ENCODE measurements around the gene TBC1D16. TPM values are rescaled to one million over a fixed set of nuclear protein-coding genes. Genes with fewer than 3 reads are reported as not detected.

TBC1D16 gene
- total RNA-seq, 1 experiment from 2014 or later: 85.8 TPM

GRCh38 chr17:79920751-79921410, 114.8 kb downstream of the TBC1D16 start:
- no peak overlapping the region for H3K4ac ChIP-seq (ENCODE audit: low read depth, low read length)
- WGBS (ENCODE audit: extremely low coverage, insufficient read length, low lambda C conversion rate): no CpG with 5 or more reads among the region's 19 CpGs
- H3K79me1 ChIP-seq (ENCODE audit: insufficient read depth, low read depth, low read length, poor library complexity, severe bottlenecking): no peaks in the 10 kb centered on the region
- DNase-seq: no peak
- no peak overlapping the region for H2BK12ac ChIP-seq (ENCODE audit: insufficient read length, low read depth, low read length)
- H4K5ac ChIP-seq (ENCODE audit: insufficient read length, low read depth, low read length): no peak overlapping the region
- no peaks in the 10 kb centered on the region for H3K23me2 ChIP-seq (ENCODE audit: insufficient read length, low read depth, low read length, poor library complexity, severe bottlenecking)
- H4K8ac ChIP-seq (replicated peaks; ENCODE audit: insufficient read length, low read depth, low read length): no peak overlapping the region
- H3K4me2 ChIP-seq (ENCODE audit: insufficient read depth, insufficient read length, low read length): no peak overlapping the region
- no peak overlapping the region for H3K14ac ChIP-seq (ENCODE audit: insufficient read depth, low read length)
- no peak overlapping the region for H3K9ac ChIP-seq (ENCODE audit: extremely low read depth, insufficient read length, low read length)
- H4K20me1 ChIP-seq (ENCODE audit: control insufficient read depth, insufficient read depth, insufficient read length): no peaks in the 10 kb centered on the region
- no peak overlapping the region for H2BK15ac ChIP-seq (ENCODE audit: low read depth, low read length)
- H3K4me1 ChIP-seq (ENCODE audit: insufficient read depth, low read length): no peaks in the 10 kb centered on the region
- H3K27ac ChIP-seq (ENCODE audit: insufficient read length, low read depth, low read length): no peak overlapping the region
- Mint-ChIP-seq H3K27ac (no peak overlapping the region), H3K4me3 (no peak overlapping the region), H3K36me3 (ENCODE audit: insufficient read depth in 1 of 3, low read depth in 3 of 3) (no peaks in the 10 kb centered on the region), H3K27me3 (ENCODE audit: low read depth) (peaks cover 17% of the 10 kb centered on the region), H3K4me1 (peaks cover 11 to 20% of the 10 kb centered on the region in 2 experiments), H3K9me3 (no peaks in the 10 kb centered on the region; a peak in 1 of 5 replicates)
- H4K91ac ChIP-seq (ENCODE audit: insufficient read length, low read depth, low read length): no peak overlapping the region
- no peak overlapping the region for H3K18ac ChIP-seq (ENCODE audit: insufficient read length, low read depth, low read length)
- H3K9me3 ChIP-seq (ENCODE audit: control insufficient read depth, low read depth, low read length): no peaks in the 10 kb centered on the region
- no peak overlapping the region for H2BK20ac ChIP-seq (ENCODE audit: low read depth, low read length, poor library complexity, severe bottlenecking)
- H3K23ac ChIP-seq (ENCODE audit: insufficient read length, low read depth, low read length): no peak overlapping the region
- no peaks in the 10 kb centered on the region for H3K27me3 ChIP-seq (ENCODE audit: insufficient read depth, low read length)
- H3K56ac ChIP-seq (ENCODE audit: insufficient read length, low read depth, low read length): no peak overlapping the region
- no peak overlapping the region for H2BK120ac ChIP-seq (ENCODE audit: low read depth, low read length, poor library complexity, severe bottlenecking)
- H3K79me2 ChIP-seq (ENCODE audit: insufficient read depth, low read length): no peaks in the 10 kb centered on the region
- H2AK5ac ChIP-seq (ENCODE audit: insufficient read length, low read length): no peak overlapping the region
- no peak overlapping the region for H2AFZ ChIP-seq (ENCODE audit: low read length)
- no peak overlapping the region for H2BK5ac ChIP-seq (ENCODE audit: insufficient read length, low read length)
- no peak overlapping the region for H3T11ph ChIP-seq (ENCODE audit: low read length)
- no peak for TF ChIP-seq CTCF (conservative IDR thresholded peaks at IDR 0.05)
